ENCODE measurements around the gene ABCB8. TPM values are rescaled to one million over a fixed set of nuclear protein-coding genes. Genes with fewer than 3 reads are reported as not detected.

The ABCB8 gene
- total and polyA plus RNA-seq, 9 of the 15 experiments (the other 6 are each of a cell fraction or from before 2014, with no cell fraction given): 7.6 to 106 (median 36.3) TPM

- TF ChIP-seq, protein P1, sequence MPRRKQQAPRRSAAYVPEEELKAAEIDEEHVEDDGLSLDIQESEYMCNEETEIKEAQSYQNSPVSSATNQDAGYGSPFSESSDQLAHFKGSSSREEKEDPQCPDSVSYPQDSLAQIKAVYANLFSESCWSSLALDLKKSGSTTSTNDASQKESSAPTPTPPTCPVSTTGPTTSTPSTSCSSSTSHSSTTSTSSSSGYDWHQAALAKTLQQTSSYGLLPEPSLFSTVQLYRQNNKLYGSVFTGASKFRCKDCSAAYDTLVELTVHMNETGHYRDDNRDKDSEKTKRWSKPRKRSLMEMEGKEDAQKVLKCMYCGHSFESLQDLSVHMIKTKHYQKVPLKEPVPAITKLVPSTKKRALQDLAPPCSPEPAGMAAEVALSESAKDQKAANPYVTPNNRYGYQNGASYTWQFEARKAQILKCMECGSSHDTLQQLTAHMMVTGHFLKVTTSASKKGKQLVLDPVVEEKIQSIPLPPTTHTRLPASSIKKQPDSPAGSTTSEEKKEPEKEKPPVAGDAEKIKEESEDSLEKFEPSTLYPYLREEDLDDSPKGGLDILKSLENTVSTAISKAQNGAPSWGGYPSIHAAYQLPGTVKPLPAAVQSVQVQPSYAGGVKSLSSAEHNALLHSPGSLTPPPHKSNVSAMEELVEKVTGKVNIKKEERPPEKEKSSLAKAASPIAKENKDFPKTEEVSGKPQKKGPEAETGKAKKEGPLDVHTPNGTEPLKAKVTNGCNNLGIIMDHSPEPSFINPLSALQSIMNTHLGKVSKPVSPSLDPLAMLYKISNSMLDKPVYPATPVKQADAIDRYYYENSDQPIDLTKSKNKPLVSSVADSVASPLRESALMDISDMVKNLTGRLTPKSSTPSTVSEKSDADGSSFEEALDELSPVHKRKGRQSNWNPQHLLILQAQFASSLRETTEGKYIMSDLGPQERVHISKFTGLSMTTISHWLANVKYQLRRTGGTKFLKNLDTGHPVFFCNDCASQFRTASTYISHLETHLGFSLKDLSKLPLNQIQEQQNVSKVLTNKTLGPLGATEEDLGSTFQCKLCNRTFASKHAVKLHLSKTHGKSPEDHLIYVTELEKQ (CRISPR knock-in tag; IDR thresholded peaks at IDR 0.05): no peak
- TF ChIP-seq BDP1 (IDR thresholded peaks at IDR 0.05; ENCODE audit: insufficient read depth, insufficient read length) (no peak), SNRNP70 (optimal IDR thresholded peaks at IDR 0.05; ENCODE audit: low read depth, low read length) (no peak), GABPA (tag; conservative IDR thresholded peaks at IDR 0.05; ENCODE audit: low read depth) (peak; percentile 80), ZNF347 (CRISPR knock-in tag; IDR thresholded peaks at IDR 0.05; ENCODE audit: low read depth) (no peak), RFX7 (CRISPR knock-in tag; IDR thresholded peaks at IDR 0.05) (no peak), HLTF (IDR thresholded peaks at IDR 0.05) (no peak), PATZ1 (CRISPR knock-in tag; IDR thresholded peaks at IDR 0.05; ENCODE audit: borderline replicate concordance) (no peak)
- TF ChIP-seq, protein P2, sequence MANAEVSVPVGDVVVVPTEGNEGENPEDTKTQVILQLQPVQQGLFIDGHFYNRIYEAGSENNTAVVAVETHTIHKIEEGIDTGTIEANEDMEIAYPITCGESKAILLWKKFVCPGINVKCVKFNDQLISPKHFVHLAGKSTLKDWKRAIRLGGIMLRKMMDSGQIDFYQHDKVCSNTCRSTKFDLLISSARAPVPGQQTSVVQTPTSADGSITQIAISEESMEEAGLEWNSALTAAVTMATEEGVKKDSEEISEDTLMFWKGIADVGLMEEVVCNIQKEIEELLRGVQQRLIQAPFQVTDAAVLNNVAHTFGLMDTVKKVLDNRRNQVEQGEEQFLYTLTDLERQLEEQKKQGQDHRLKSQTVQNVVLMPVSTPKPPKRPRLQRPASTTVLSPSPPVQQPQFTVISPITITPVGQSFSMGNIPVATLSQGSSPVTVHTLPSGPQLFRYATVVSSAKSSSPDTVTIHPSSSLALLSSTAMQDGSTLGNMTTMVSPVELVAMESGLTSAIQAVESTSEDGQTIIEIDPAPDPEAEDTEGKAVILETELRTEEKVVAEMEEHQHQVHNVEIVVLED (CRISPR knock-in tag; IDR thresholded peaks at IDR 0.05): peak; percentile 39
- TF ChIP-seq, protein P3, sequence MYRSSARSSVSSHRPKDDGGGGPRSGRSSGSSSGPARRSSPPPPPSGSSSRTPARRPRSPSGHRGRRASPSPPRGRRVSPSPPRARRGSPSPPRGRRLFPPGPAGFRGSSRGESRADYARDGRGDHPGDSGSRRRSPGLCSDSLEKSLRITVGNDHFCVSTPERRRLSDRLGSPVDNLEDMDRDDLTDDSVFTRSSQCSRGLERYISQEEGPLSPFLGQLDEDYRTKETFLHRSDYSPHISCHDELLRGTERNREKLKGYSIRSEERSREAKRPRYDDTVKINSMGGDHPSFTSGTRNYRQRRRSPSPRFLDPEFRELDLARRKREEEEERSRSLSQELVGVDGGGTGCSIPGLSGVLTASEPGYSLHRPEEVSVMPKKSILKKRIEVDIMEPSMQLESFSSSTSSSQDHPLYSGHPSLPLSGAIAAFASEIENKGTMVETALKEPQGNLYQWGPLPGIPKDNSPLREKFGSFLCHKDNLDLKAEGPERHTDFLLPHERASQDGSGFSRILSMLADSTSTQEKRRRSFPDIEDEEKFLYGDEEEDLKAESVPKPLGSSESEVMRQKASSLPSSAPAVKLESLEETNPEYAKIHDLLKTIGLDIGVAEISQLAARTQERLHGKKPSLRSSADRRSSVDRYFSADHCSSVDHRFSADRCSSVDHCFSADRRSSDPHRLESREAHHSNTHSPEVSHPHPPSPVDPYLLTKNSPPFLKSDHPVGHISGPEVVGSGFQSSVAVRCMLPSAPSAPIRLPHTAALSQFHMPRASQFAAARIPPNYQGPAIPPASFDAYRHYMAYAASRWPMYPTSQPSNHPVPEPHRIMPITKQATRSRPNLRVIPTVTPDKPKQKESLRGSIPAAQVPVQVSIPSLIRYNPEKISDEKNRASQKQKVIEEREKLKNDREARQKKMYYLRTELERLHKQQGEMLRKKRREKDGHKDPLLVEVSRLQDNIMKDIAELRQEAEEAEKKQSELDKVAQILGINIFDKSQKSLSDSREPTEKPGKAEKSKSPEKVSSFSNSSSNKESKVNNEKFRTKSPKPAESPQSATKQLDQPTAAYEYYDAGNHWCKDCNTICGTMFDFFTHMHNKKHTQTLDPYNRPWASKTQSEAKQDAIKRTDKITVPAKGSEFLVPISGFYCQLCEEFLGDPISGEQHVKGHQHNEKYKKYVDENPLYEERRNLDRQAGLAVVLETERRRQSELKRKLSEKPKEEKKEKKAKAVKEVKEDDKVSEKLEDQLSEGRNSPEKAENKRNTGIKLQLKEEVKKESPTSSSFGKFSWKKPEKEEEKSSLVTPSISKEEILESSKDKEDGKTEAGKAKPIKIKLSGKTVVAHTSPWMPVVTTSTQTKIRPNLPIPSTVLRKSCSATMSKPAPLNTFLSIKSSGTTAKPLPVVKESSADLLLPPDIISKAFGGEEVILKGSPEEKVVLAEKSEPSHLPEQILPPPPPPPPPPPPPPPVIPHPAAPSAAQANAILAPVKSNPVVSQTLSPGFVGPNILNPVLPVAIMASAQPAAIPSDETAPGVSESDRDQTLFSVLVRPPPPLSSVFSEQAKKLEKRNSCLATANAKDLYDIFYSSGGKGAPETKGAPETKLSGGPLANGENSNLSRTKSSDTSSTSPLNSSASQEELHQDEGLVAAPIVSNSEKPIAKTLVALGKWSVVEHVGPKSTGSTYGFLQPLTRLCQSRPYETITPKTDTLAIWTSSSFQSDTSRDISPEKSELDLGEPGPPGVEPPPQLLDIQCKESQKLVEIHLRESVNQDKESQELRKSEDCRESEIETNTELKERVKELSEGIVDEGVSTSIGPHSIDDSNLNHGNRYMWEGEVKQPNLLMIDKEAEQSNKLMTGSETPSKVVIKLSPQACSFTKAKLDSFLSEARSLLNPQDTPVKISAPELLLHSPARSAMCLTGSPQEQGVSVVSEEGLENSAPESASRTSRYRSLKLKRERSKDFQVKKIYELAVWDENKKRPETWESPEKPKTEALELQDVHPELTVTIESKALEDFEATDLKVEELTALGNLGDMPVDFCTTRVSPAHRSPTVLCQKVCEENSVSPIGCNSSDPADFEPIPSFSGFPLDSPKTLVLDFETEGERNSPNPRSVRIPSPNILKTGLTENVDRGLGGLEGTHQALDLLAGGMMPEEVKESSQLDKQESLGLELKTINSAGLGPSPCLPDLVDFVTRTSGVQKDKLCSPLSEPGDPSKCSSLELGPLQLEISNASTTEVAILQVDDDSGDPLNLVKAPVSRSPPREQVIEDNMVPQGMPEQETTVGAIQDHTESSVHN (IDR thresholded peaks at IDR 0.05; ENCODE audit: borderline replicate concordance in 1 of 2, low read depth in 1 of 2): no peak; a peak in 1 of 4 replicates
Measured at GRCh38 chr7:151028131-151028947, at the start of gene ABCB8 (continued).

Measured in K562 (cell line).